ENCODE data around the gene ARHGAP22.

Gene ARHGAP22

GRCh38 chr10:48587819-48588218, 17.1 kb downstream of the ARHGAP22 start:
- no peak for DNase-seq (ENCODE audit: low spot score)

- no peak for DNase-seq (ENCODE audit: low spot score)
Observed at GRCh38 chr10:48587101-48587500, 17.8 kb downstream of the ARHGAP22 start.

GRCh38 chr10:48582970-48583369, 21.9 kb downstream of the ARHGAP22 start:
- peak; percentile 68 for DNase-seq (ENCODE audit: low spot score)

GRCh38 chr10:48580236-48580635, 24.6 kb downstream of the ARHGAP22 start:
- DNase-seq (ENCODE audit: low spot score), result no peak

- DNase-seq (ENCODE audit: low spot score), result no peak
Observed at GRCh38 chr10:48579251-48579960, 25.5 kb downstream of the ARHGAP22 start.

- DNase-seq (ENCODE audit: low spot score), result peak; percentile 53
Observed at GRCh38 chr10:48577158-48577557, 27.7 kb downstream of the ARHGAP22 start.

- DNase-seq (ENCODE audit: low spot score), result no peak
Observed at GRCh38 chr10:48576501-48576900, 28.4 kb downstream of the ARHGAP22 start.

- DNase-seq (ENCODE audit: low spot score), result no peak
Observed at GRCh38 chr10:48575901-48576300, 29.0 kb downstream of the ARHGAP22 start.

GRCh38 chr10:48574817-48575380, 30.0 kb downstream of the ARHGAP22 start:
- no peak for DNase-seq (ENCODE audit: low spot score)

- DNase-seq (ENCODE audit: low spot score), result no peak
Observed at GRCh38 chr10:48574322-48574796, 30.5 kb downstream of the ARHGAP22 start.

- no peak for DNase-seq (ENCODE audit: low spot score)
Observed at GRCh38 chr10:48573045-48573444, 31.8 kb downstream of the ARHGAP22 start.

GRCh38 chr10:48572414-48572813, 32.5 kb downstream of the ARHGAP22 start:
- DNase-seq (ENCODE audit: low spot score), result no peak

GRCh38 chr10:48568546-48568945, 36.3 kb downstream of the ARHGAP22 start:
- DNase-seq (ENCODE audit: low spot score), result no peak

- DNase-seq (ENCODE audit: low spot score), result no peak
Observed at GRCh38 chr10:48568131-48568530, 36.7 kb downstream of the ARHGAP22 start.

GRCh38 chr10:48567346-48567745, 37.5 kb downstream of the ARHGAP22 start:
- no peak for DNase-seq (ENCODE audit: low spot score)

GRCh38 chr10:48564466-48565160, 40.3 kb downstream of the ARHGAP22 start:
- no peak for DNase-seq (ENCODE audit: low spot score)

GRCh38 chr10:48557511-48558123, 47.3 kb downstream of the ARHGAP22 start:
- DNase-seq (ENCODE audit: low spot score), result no peak

- no peak for DNase-seq (ENCODE audit: low spot score)
Observed at GRCh38 chr10:48556713-48557112, 48.2 kb downstream of the ARHGAP22 start.

GRCh38 chr10:48556065-48556464, 48.8 kb downstream of the ARHGAP22 start:
- DNase-seq (ENCODE audit: low spot score), result no peak

GRCh38 chr10:48555310-48556042, 49.4 kb downstream of the ARHGAP22 start:
- no peak for DNase-seq (ENCODE audit: low spot score)

GRCh38 chr10:48554656-48555055, 50.2 kb downstream of the ARHGAP22 start:
- DNase-seq (ENCODE audit: low spot score), result no peak

GRCh38 chr10:48554246-48554645, 50.6 kb downstream of the ARHGAP22 start:
- no peak for DNase-seq (ENCODE audit: low spot score)

All from globus pallidus (tissue), 1 donor.